ENCODE data around the gene MECP2.

GRCh38 chrX:154094833-154095232, 2.7 kb downstream of the MECP2 start:
- TF ChIP-seq SPI1 (IDR thresholded peaks at IDR 0.05; ENCODE audit: borderline replicate concordance, low read depth), result no peak
- TF ChIP-seq, protein P1, sequence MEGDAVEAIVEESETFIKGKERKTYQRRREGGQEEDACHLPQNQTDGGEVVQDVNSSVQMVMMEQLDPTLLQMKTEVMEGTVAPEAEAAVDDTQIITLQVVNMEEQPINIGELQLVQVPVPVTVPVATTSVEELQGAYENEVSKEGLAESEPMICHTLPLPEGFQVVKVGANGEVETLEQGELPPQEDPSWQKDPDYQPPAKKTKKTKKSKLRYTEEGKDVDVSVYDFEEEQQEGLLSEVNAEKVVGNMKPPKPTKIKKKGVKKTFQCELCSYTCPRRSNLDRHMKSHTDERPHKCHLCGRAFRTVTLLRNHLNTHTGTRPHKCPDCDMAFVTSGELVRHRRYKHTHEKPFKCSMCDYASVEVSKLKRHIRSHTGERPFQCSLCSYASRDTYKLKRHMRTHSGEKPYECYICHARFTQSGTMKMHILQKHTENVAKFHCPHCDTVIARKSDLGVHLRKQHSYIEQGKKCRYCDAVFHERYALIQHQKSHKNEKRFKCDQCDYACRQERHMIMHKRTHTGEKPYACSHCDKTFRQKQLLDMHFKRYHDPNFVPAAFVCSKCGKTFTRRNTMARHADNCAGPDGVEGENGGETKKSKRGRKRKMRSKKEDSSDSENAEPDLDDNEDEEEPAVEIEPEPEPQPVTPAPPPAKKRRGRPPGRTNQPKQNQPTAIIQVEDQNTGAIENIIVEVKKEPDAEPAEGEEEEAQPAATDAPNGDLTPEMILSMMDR (IDR thresholded peaks at IDR 0.05; ENCODE audit: insufficient read depth, low read length), result no peak
- TF ChIP-seq, protein P2, sequence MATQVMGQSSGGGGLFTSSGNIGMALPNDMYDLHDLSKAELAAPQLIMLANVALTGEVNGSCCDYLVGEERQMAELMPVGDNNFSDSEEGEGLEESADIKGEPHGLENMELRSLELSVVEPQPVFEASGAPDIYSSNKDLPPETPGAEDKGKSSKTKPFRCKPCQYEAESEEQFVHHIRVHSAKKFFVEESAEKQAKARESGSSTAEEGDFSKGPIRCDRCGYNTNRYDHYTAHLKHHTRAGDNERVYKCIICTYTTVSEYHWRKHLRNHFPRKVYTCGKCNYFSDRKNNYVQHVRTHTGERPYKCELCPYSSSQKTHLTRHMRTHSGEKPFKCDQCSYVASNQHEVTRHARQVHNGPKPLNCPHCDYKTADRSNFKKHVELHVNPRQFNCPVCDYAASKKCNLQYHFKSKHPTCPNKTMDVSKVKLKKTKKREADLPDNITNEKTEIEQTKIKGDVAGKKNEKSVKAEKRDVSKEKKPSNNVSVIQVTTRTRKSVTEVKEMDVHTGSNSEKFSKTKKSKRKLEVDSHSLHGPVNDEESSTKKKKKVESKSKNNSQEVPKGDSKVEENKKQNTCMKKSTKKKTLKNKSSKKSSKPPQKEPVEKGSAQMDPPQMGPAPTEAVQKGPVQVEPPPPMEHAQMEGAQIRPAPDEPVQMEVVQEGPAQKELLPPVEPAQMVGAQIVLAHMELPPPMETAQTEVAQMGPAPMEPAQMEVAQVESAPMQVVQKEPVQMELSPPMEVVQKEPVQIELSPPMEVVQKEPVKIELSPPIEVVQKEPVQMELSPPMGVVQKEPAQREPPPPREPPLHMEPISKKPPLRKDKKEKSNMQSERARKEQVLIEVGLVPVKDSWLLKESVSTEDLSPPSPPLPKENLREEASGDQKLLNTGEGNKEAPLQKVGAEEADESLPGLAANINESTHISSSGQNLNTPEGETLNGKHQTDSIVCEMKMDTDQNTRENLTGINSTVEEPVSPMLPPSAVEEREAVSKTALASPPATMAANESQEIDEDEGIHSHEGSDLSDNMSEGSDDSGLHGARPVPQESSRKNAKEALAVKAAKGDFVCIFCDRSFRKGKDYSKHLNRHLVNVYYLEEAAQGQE (IDR thresholded peaks at IDR 0.05; ENCODE audit: insufficient replicate concordance, low read depth), result no peak
- no peak for TF ChIP-seq POLR2AphosphoS5 (IDR thresholded peaks at IDR 0.05; ENCODE audit: low read depth)
- TF ChIP-seq GABPA (IDR thresholded peaks at IDR 0.05; ENCODE audit: low read depth), result no peak
